ENCODE data around the gene MGAT2.
"Not testable (repeated sequence)": the region's sequence is repeated elsewhere in the genome, so short reads cannot be mapped to it uniquely, and the experiment has no call there.

Gene MGAT2

DNA sequence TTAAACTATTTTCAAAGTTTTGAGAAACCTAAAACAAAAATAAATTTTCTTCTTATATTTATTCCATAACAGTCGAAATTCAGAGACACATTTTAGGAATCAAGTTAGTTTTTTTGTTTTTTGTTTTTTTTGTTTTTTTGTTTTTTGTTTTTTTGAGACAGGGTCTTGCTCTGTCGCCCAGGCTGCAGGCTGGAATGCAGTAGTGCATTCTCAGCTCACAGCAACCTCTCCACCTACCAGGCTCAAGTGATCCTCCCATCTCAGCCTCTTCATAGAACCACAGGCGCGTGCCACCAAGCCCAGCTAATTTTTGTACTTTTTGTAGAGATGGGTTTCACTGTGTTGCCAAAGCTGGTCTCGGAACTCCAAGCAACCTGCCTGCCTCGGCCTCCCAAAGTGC lies 32.9 kb downstream of the MGAT2 start:
- POLR2A ChIA-PET (ENCODE audit: low non-redundant PET) = no interaction called here
- DNase-seq (ENCODE audit: low spot score) = no peak
- TF ChIP-seq, protein P1, sequence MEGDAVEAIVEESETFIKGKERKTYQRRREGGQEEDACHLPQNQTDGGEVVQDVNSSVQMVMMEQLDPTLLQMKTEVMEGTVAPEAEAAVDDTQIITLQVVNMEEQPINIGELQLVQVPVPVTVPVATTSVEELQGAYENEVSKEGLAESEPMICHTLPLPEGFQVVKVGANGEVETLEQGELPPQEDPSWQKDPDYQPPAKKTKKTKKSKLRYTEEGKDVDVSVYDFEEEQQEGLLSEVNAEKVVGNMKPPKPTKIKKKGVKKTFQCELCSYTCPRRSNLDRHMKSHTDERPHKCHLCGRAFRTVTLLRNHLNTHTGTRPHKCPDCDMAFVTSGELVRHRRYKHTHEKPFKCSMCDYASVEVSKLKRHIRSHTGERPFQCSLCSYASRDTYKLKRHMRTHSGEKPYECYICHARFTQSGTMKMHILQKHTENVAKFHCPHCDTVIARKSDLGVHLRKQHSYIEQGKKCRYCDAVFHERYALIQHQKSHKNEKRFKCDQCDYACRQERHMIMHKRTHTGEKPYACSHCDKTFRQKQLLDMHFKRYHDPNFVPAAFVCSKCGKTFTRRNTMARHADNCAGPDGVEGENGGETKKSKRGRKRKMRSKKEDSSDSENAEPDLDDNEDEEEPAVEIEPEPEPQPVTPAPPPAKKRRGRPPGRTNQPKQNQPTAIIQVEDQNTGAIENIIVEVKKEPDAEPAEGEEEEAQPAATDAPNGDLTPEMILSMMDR (conservative IDR thresholded peaks at IDR 0.05; ENCODE audit: low read depth) = no peak
- CTCF ChIA-PET = interaction anchor here (0.6 kb wide), 1 partner anchor 10 kb away, joined by 5 read pairs; no protein-coding TSS in a partner anchor
- H3K27ac ChIP-seq = no peak overlapping the region

DNA sequence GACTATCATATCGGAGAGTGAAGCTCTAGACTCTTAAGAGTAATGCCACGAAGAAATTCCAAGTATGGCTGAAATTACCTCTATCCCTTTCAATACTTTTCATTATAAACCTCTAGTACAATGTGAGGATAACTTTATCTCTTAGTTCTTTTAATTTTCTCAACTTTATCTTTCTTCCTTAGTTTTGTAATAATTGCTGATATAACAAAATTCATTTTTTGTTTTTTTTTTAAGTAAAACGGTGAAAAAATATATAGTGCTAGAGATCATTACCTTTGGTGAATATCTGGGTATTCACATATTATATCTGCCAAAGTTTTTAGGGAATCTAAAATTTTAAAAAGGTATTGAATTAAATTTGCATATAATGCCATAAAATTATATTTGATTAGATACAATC lies 33.9 kb downstream of the MGAT2 start:
- no peak overlapping the region for H3K27ac ChIP-seq
- CTCF ChIA-PET = interaction anchor here (1.2 kb wide), 1 partner anchor 84 kb away, joined by 5 read pairs; no protein-coding TSS in a partner anchor
- TF ChIP-seq, protein P1 (conservative IDR thresholded peaks at IDR 0.05; ENCODE audit: low read depth) = no peak
- DNase-seq (ENCODE audit: low spot score) = no peak
- POLR2A ChIA-PET (ENCODE audit: low non-redundant PET) = interaction anchor here (0.6 kb wide), 1 partner anchor 250 kb away, joined by 3 read pairs; no protein-coding TSS in a partner anchor

DNA sequence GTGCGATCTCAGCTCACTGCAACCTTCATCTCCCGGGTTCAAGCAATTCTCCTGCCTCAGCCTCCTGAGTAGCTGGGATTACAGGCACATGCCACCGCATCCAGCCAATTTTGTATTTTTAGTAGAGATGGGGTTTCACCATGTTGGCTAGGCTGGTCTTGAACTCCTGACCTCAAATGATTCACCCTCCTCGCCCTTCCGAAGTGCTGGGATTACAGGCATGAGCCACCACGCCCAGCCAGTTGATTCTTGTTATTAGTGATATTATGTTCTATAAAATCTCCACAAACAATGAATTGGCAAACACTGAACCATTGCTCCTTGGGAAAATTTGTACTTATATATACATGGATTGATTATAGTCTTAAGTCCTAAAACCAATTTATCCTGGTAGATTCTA lies 36.9 kb downstream of the MGAT2 start:
- peak overlapping the region; percentile 37; the same call in 1 of the 2 replicates for H3K27ac ChIP-seq
- CTCF ChIA-PET = interaction anchor here (1.1 kb wide), 1 partner anchor 27 kb away, joined by 6 read pairs; no protein-coding TSS in a partner anchor
- DNase-seq (ENCODE audit: low spot score); POLR2A ChIA-PET (ENCODE audit: low non-redundant PET): not testable (repeated sequence)

DNA sequence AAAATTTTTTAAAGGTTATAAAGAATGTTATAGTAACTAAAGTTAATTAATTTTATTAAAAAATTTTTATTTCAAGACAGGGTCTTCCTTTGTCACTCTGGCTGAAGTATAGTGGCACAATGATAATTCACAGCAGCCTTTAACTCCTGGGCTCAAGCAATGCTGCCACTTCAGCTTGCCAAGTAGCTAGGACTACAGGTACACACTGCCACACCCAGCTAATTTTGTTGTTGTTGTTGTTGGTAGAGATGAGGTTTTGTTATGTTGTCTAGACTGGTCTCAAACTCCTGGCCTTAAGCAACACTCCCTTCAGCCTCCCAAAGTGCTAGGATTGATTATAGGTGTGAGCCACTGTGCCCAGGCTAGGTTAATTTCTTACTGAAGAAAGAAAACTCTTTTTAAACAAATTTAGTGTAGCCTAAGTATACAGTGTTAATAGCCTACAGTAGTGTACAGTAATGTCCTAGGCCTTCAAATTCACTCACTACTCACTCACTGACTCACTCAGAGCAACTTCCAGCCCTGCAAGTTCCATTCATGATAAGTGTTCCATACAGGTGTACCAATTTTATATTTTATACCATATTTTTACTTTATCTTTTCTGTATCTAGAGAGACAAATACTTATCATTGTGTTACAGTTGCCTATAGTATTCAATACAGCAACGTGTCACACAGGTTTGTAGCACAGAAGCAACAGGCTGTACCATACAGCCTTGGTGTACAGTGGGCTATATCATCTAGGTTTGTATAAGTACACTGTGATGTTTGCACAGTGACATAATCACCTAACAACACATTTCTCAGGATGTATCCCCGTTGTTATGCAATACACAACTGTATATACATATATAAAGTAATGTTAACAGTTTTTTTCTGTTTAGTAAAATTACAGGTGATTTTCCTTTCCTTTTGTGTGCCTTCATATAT lies 39.2 kb downstream of the MGAT2 start:
- TF ChIP-seq, protein P1 (conservative IDR thresholded peaks at IDR 0.05; ENCODE audit: low read depth) = no peak
- CTCF ChIA-PET = interaction anchor here (0.6 to 1.2 kb wide), 3 partner anchors 19 to 108 kb away, joined by 3 read pairs; no protein-coding TSS in a partner anchor
- DNase-seq (ENCODE audit: low spot score) = no peak
- POLR2A ChIA-PET (ENCODE audit: low non-redundant PET) = no interaction called here
- H3K27ac ChIP-seq = no peak overlapping the region

DNA sequence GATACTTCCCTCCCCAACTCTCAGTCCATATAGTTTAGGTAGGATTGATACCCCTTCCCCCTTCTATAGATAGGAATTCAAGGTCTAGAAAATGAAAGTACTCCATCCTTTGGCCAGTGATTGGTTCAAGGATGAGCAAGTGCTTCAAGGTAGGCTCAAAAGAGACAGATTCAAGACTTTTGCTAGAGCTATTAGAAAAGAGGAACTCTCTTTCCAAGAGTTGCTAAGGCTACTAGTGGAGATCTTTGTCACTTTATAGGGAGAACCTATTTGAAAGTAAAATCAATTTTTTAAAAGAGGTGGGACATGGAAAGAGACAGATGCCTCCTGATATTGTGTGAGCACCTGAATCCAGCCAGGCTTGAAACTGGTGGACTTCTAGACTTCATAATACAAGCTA lies 49.9 kb downstream of the MGAT2 start:
- POLR2A ChIA-PET (ENCODE audit: low non-redundant PET) = interaction anchor here (0.7 kb wide), 1 partner anchor 1151 kb away, joined by 7 read pairs; no protein-coding TSS in a partner anchor
- DNase-seq (ENCODE audit: low spot score) = no peak
- CTCF ChIA-PET = no interaction called here
- TF ChIP-seq, protein P1 (conservative IDR thresholded peaks at IDR 0.05; ENCODE audit: low read depth) = no peak
- H3K27ac ChIP-seq = no peak overlapping the region

All from RWPE1 (cell line).